Uterus (tissue), 2 donors: ENCODE results near the gene SRL.
"Not testable (repeated sequence)": the region's sequence is repeated elsewhere in the genome, so short reads cannot be mapped to it uniquely, and the experiment has no call there.

Experiments used
- POLR2A ChIP-seq, 2 donors: fragments of 450-650 bp; IDR thresholded peaks; one replicate each; pipeline ENCODE4 v1.6.1; 2016; ENCODE audit warnings: antibody characterized with exemption in 2 of 2, mild to moderate bottlenecking in 1 of 2, moderate library complexity in 1 of 2
- TF ChIP-seq, protein P1 (sequence below), 4 experiments: fragments of 200-600 bp in 2 of 4; fragments of 450-650 bp in 2 of 4; sonication (generic) in 2 of 4; IDR thresholded peaks; one replicate each; pipeline ENCODE4 v1.5.1; 2016 to 2019; ENCODE audit warnings: antibody characterized with exemption in 4 of 4, mild to moderate bottlenecking in 2 of 4, moderate library complexity in 1 of 4

- TF ChIP-seq, protein P1, sequence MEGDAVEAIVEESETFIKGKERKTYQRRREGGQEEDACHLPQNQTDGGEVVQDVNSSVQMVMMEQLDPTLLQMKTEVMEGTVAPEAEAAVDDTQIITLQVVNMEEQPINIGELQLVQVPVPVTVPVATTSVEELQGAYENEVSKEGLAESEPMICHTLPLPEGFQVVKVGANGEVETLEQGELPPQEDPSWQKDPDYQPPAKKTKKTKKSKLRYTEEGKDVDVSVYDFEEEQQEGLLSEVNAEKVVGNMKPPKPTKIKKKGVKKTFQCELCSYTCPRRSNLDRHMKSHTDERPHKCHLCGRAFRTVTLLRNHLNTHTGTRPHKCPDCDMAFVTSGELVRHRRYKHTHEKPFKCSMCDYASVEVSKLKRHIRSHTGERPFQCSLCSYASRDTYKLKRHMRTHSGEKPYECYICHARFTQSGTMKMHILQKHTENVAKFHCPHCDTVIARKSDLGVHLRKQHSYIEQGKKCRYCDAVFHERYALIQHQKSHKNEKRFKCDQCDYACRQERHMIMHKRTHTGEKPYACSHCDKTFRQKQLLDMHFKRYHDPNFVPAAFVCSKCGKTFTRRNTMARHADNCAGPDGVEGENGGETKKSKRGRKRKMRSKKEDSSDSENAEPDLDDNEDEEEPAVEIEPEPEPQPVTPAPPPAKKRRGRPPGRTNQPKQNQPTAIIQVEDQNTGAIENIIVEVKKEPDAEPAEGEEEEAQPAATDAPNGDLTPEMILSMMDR (IDR thresholded peaks at IDR 0.05) = not testable (repeated sequence)
- TF ChIP-seq POLR2A (IDR thresholded peaks at IDR 0.05) = not testable (repeated sequence)
Observed at GRCh38 chr16:4156503-4156902, 85.4 kb downstream of the SRL start.
